SU-DHL-6 (cell line): ENCODE data around the gene RASL11A.

Experiments
- H2AFZ ChIP-seq: fragments of 200-600 bp; sonication (generic); 2 replicates; pipeline ENCODE4 v1.6.1; 2014; ENCODE audit warnings: low read depth, mild to moderate bottlenecking, moderate library complexity, mixed read lengths, antibody characterized with exemption, low read length; ENCODE audit not compliant: severe bottlenecking
- H3F3A ChIP-seq: fragments of 200-600 bp; shearing (Covaris generic); 2 replicates; pipeline ENCODE4 v1.6.0; 2016; ENCODE audit warnings: antibody characterized with exemption, mild to moderate bottlenecking; ENCODE audit not compliant: insufficient read depth
- H3K27ac ChIP-seq: fragments of 200-600 bp; sonication (generic); 2 replicates; pipeline ENCODE4 v1.5.1; 2016; ENCODE audit warnings: low read depth, mild to moderate bottlenecking, low read length, moderate library complexity, mixed read lengths
- H3K27me3 ChIP-seq: fragments of 200-600 bp; sonication (generic), shearing (Covaris generic); 2 replicates; pipeline ENCODE4 v1.6.0; 2014; ENCODE audit warnings: mild to moderate bottlenecking, low read length
- H3K36me3 ChIP-seq: fragments of 200-600 bp; sonication (generic); 2 replicates; pipeline ENCODE4 v1.6.1; 2014; ENCODE audit warnings: mild to moderate bottlenecking, low read length, mixed read lengths
- H3K4me2 ChIP-seq: fragments of 300-600, 200-600 bp; shearing (Covaris generic), sonication (generic); 2 replicates; pipeline ENCODE4 v1.6.0; 2014; ENCODE audit warnings: low read length, low read depth, mild to moderate bottlenecking; ENCODE audit not compliant: poor library complexity, severe bottlenecking
- H3K4me3 ChIP-seq: fragments of 200-600 bp; sonication (generic); 2 replicates; pipeline ENCODE4 v1.5.1; 2014; ENCODE audit warnings: antibody characterized with exemption, low read length, mild to moderate bottlenecking, mixed read lengths; ENCODE audit not compliant: insufficient read depth, poor library complexity, severe bottlenecking
- H3K79me2 ChIP-seq: fragments of 200-600 bp; sonication (generic); 2 replicates; pipeline ENCODE4 v1.6.1; 2014; ENCODE audit warnings: mild to moderate bottlenecking, low read length, moderate library complexity; ENCODE audit not compliant: insufficient read depth
- H3K9ac ChIP-seq: fragments of 200-600 bp; sonication (generic); 2 replicates; pipeline ENCODE4 v1.7.0; 2014; ENCODE audit warnings: mild to moderate bottlenecking, low read length
- H3K9me2 ChIP-seq: fragments of 200-600 bp; sonication (generic); replicated peaks from 2 replicates; pipeline ENCODE4 v1.6.1; 2014; ENCODE audit warnings: low read length; ENCODE audit not compliant: insufficient read depth
- H3K9me3 ChIP-seq: fragments of 200-600 bp; sonication (generic); 2 replicates; pipeline ENCODE4 v1.6.1; 2014; ENCODE audit warnings: low read length, mixed read lengths; ENCODE audit not compliant: insufficient read depth
- H4K20me1 ChIP-seq: fragments of 200-600 bp; sonication (generic); 2 replicates; pipeline ENCODE4 v1.6.1; 2014; ENCODE audit warnings: low read depth, mild to moderate bottlenecking, antibody characterized with exemption, low read length, moderate library complexity, mixed read lengths
- CTCF ChIP-seq: fragments of 200-600 bp; sonication (generic); IDR thresholded peaks from one replicate; pipeline ENCODE4 v1.5.1; 2017; ENCODE audit warnings: antibody characterized with exemption, mild to moderate bottlenecking, low read length, moderate library complexity; ENCODE audit not compliant: insufficient read depth, poor library complexity, severe bottlenecking
- EZH2phosphoT487 ChIP-seq: fragments of 200-600 bp; sonication (generic), shearing (Covaris generic); conservative IDR thresholded peaks from 2 replicates; pipeline ENCODE4 v1.6.1; 2018; ENCODE audit warnings: mild to moderate bottlenecking, antibody characterized with exemption, low read length, moderate library complexity, mixed read lengths

The RASL11A gene

GRCh38 chr13:27264648-27265047 is 6.0 kb upstream of the RASL11A start:
- Histone ChIP-seq H3F3A (peaks cover 43% of the 10 kb centered on the region), H3K4me2 (no peak overlapping the region), H3K27me3 (no peaks in the 10 kb centered on the region)

GRCh38 chr13:27266917-27267316 is 3.7 kb upstream of the RASL11A start:
- Histone ChIP-seq H3K36me3 (no peaks in the 10 kb centered on the region), H3K79me2 (no peaks in the 10 kb centered on the region), H3F3A (peaks cover 20% of the 10 kb centered on the region; the same call in 1 of the 2 replicates), H3K9ac (no peak overlapping the region), H2AFZ (no peak overlapping the region), H3K9me3 (no peaks in the 10 kb centered on the region), H3K4me2 (no peak overlapping the region), H3K27me3 (no peaks in the 10 kb centered on the region), H3K9me2 (no peaks in the 10 kb centered on the region), H3K4me3 (no peak overlapping the region), H4K20me1 (no peaks in the 10 kb centered on the region), H3K27ac (no peak overlapping the region)
- no peak for TF ChIP-seq CTCF
- TF ChIP-seq EZH2phosphoT487 = no peak

More at GRCh38 chr13:27264648-27265047, 6.0 kb upstream of the RASL11A start:
- Histone ChIP-seq H3K9me3 (no peaks in the 10 kb centered on the region), H3K79me2 (0 out of 2 replicates have a peak, but pooled peaks cover under 1% of the 10 kb centered on the region), H3K9me2 (no peaks in the 10 kb centered on the region), H3K27ac (no peak overlapping the region), H3K4me3 (no peak overlapping the region), H2AFZ (no peak overlapping the region), H3K36me3 (peaks cover 13% of the 10 kb centered on the region; the same call in 1 of the 2 replicates), H3K9ac (no peak overlapping the region), H4K20me1 (peaks cover 7% of the 10 kb centered on the region; the same call in 1 of the 2 replicates)
- TF ChIP-seq EZH2phosphoT487 = no peak
- no peak for TF ChIP-seq CTCF

- TF ChIP-seq CTCF = no peak
- no peak for TF ChIP-seq EZH2phosphoT487
- no peak overlapping the region for H3K27ac ChIP-seq
- H2AFZ ChIP-seq = no peak overlapping the region
- H3K9me3 ChIP-seq = no peaks in the 10 kb centered on the region
- no peak overlapping the region for H3K4me3 ChIP-seq
- no peak overlapping the region for H3K9ac ChIP-seq
- no peak overlapping the region for H3K4me2 ChIP-seq
- H3K27me3 ChIP-seq = no peaks in the 10 kb centered on the region
- no peaks in the 10 kb centered on the region for H3K79me2 ChIP-seq
- H4K20me1 ChIP-seq = no peaks in the 10 kb centered on the region
- H3K9me2 ChIP-seq = no peaks in the 10 kb centered on the region
- H3F3A ChIP-seq = peaks cover 18% of the 10 kb centered on the region; the same call in 1 of the 2 replicates
- H3K36me3 ChIP-seq = no peaks in the 10 kb centered on the region
These were observed 3.0 kb upstream of the RASL11A start for GRCh38 chr13:27267596-27267995.
